ENCODE measurements around the gene MTARC2. TPM values are rescaled to one million over a fixed set of nuclear protein-coding genes. Genes with fewer than 3 reads are reported as not detected.

Gene MTARC2
- total and polyA plus RNA-seq, 10 of the 15 experiments (the other 5 are each of a cell fraction or from before 2014, with no cell fraction given), result 1.9 to 5.5 (median 3.3) TPM

GRCh38 chr1:220810963-220811362 is 62.8 kb downstream of the MTARC2 start (continued):
- TF ChIP-seq CUX1 (IDR thresholded peaks at IDR 0.05; ENCODE audit: insufficient replicate concordance, low read depth, low read length) (no peak), USF1 (IDR thresholded peaks at IDR 0.05; ENCODE audit: borderline replicate concordance, extremely low read length, insufficient read depth, low read depth, low read length) (no peak), RFX5 (IDR thresholded peaks at IDR 0.05; ENCODE audit: low read depth, low read length) (no peak)

- Histone ChIP-seq H2AFZ (ENCODE audit: control insufficient read depth, low read depth, low read length) (no peak overlapping the region), H3K9me3 (replicated peaks; ENCODE audit: control insufficient read depth, insufficient read depth, low read length) (no peaks in the 10 kb centered on the region), H3K27ac (ENCODE audit: control insufficient read depth, insufficient read depth) (no peak overlapping the region), H3K79me2 (ENCODE audit: control insufficient read depth, insufficient read depth, low read length) (no peaks in the 10 kb centered on the region), H3K36me3 (ENCODE audit: control insufficient read depth in 2 of 2, insufficient read depth in 2 of 2, low read length in 1 of 2) (no peaks in the 10 kb centered on the region), H3K9ac (ENCODE audit: control insufficient read depth, insufficient read depth, low read length) (no peak overlapping the region), H4K20me1 (ENCODE audit: control insufficient read depth, insufficient read depth) (no peaks in the 10 kb centered on the region), H3K4me2 (ENCODE audit: control insufficient read depth, insufficient read depth) (no peak overlapping the region), H3K27me3 (replicated peaks in 1 of 2; ENCODE audit: control insufficient read depth in 2 of 2, insufficient read depth in 2 of 2, low read length in 1 of 2) (no peaks in the 10 kb centered on the region), H3K4me3 (no peak overlapping the region), H3K4me1 (ENCODE audit: control insufficient read depth, insufficient read depth, low read length) (no peaks in the 10 kb centered on the region)
- 59% methylated on average over 5 of the region's 5 CpGs for WGBS (ENCODE audit: insufficient coverage, insufficient replicate concordance, low lambda C conversion rate, missing lambda C conversion rate)
- in situ Hi-C loops (cut with MboI), result no loop called here
- SMC1A ChIA-PET (ENCODE audit: uncharacterized antibody, unreplicated experiment), result interaction anchor here (2.6 kb wide), 1 partner anchor 391 kb away, joined by 8 read pairs; no protein-coding TSS in a partner anchor
- RAD21 ChIA-PET (ENCODE audit: unreplicated experiment), result interaction anchor here (2.7 kb wide), 2 partner anchors 391 to 624 kb away, joined by 9 to 17 read pairs; no protein-coding TSS in a partner anchor
- no TSS peak for BruUV-seq (replicated peaks)
- CTCF ChIA-PET, result interaction anchor here (1.2 to 5.6 kb wide), 7 partner anchors 8 to 627 kb away, joined by 3 to 45 read pairs (median 7); no protein-coding TSS in a partner anchor
- no peak for ATAC-seq
- POLR2A ChIA-PET, result no interaction called here
- FAIRE-seq, result no peak
- intact Hi-C loops (cut with micrococcal nuclease; ENCODE audit: unreplicated experiment), result no loop called here
- DNase-seq (ENCODE audit: low read depth, low spot score), result no peak
- no peak for TF ChIP-seq ELK1 (IDR thresholded peaks at IDR 0.05; ENCODE audit: low read depth, low read length)
- no peak for TF ChIP-seq NFIC (IDR thresholded peaks at IDR 0.05; ENCODE audit: low read depth, low read length)
- no peak for TF ChIP-seq GATAD2B (conservative IDR thresholded peaks at IDR 0.05; ENCODE audit: low read depth)
- TF ChIP-seq ESRRA (IDR thresholded peaks at IDR 0.05; ENCODE audit: low read length), result no peak
- TF ChIP-seq BRCA1 (IDR thresholded peaks at IDR 0.05; ENCODE audit: low read depth, low read length), result no peak
- no peak for TF ChIP-seq MYB (IDR thresholded peaks at IDR 0.05; ENCODE audit: borderline replicate concordance, low read depth, low read length)
- TF ChIP-seq TCF7 (IDR thresholded peaks at IDR 0.05; ENCODE audit: borderline replicate concordance), result no peak
- TF ChIP-seq ZBTB33 (IDR thresholded peaks at IDR 0.05), result no peak
- TF ChIP-seq FOS (IDR thresholded peaks at IDR 0.05; ENCODE audit: borderline replicate concordance, extremely low read depth, insufficient read length), result no peak
- no peak for TF ChIP-seq EED (IDR thresholded peaks at IDR 0.05; ENCODE audit: low read depth)
- TF ChIP-seq MTA2 (IDR thresholded peaks at IDR 0.05; ENCODE audit: low read depth), result no peak
Observed at GRCh38 chr1:220811695-220812094, 63.6 kb downstream of the MTARC2 start.

Measured in GM12878 (cell line).